ENCODE measurements around the gene RGS12. TPM values are rescaled to one million over a fixed set of nuclear protein-coding genes. Genes with fewer than 3 reads are reported as not detected.

Gene RGS12
- total RNA-seq, 4 donors from 2014 or later, result 20.4 to 86.1 (median 34.1) TPM

- no peak for TF ChIP-seq CTCF (IDR thresholded peaks at IDR 0.05; ENCODE audit: low read depth)
These were observed 37.1 kb downstream of the RGS12 start for GRCh38 chr4:3329887-3330286.

- TF ChIP-seq CTCF (IDR thresholded peaks at IDR 0.05; ENCODE audit: low read depth), result no peak
These were observed 37.9 kb downstream of the RGS12 start for GRCh38 chr4:3330707-3331106.

GRCh38 chr4:3331511-3332394, 38.9 kb downstream of the RGS12 start:
- no peak for TF ChIP-seq CTCF (IDR thresholded peaks at IDR 0.05; ENCODE audit: low read depth)

DNA sequence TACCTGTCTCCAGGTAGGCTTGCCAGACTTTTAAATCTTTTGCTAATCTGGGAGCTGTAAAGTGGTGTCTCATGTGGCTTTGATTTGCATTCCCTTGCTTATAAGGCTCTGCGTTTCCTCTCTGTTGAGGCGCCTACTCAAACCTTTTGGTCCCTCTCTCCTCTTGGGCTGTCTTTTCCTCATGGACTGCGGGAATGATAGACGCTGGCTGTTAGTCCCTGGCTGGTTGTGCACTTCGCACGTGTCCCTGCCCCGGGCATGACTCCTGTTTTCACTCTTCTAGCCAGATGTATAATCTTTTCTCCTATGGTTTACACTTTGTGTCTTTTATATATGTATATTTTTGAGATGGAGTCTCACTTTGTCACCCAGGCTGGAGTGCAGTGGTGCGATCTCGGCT, 39.7 kb downstream of the RGS12 start:
- no peak for TF ChIP-seq CTCF (IDR thresholded peaks at IDR 0.05; ENCODE audit: low read depth)

GRCh38 chr4:3334316-3334715, 41.5 kb downstream of the RGS12 start:
- TF ChIP-seq CTCF (IDR thresholded peaks at IDR 0.05; ENCODE audit: low read depth), result no peak

GRCh38 chr4:3335385-3335784, 42.6 kb downstream of the RGS12 start:
- TF ChIP-seq CTCF (IDR thresholded peaks at IDR 0.05; ENCODE audit: low read depth), result no peak

DNA sequence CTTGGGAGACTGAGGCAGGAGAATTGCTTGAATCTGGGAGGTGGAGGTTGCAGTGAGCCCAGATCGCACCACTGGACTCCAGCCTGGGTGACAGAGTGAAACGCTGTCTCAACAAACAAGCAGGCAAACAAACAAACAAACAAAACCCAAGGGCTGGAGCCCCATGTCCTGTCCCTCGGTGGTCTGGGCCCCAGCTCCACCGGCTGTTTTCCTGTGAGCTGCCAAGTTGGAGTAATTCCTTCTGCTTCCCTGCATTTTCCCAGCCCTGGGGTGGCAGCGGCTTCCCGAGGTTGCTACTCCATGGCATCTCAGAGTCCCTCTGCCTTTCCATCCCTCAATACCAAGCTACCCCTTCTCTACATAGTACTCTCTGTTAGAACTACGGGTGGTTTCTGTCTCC, 43.2 kb downstream of the RGS12 start:
- no peak for TF ChIP-seq CTCF (IDR thresholded peaks at IDR 0.05; ENCODE audit: low read depth)

Measured in subcutaneous adipose tissue (tissue), 4 donors.